Stimulated activated CD4-positive, alpha-beta T cell treated with anti-CD3 and anti-CD28 coated beads, Interleukin-4, amount 100 ng/mL, for 48 hours (primary cell): ENCODE measurements around the gene ZFAND5.

ENCODE experiments used
- DNase-seq, 2 donors: peaks; one replicate each; pipeline ENCODE4 v3.0.0-alpha.2; 2020; ENCODE audit warnings: low read depth in 2 of 2

ZFAND5 gene

GRCh38 chr9:72363236-72363635, 1.8 kb downstream of the ZFAND5 start:
- DNase-seq: no peak

GRCh38 chr9:72362680-72363139, 2.3 kb downstream of the ZFAND5 start:
- peak; percentile 8 to 26 for DNase-seq

- no peak for DNase-seq
Observed at GRCh38 chr9:72362118-72362531, 2.9 kb downstream of the ZFAND5 start.

- no peak for DNase-seq
Observed at GRCh38 chr9:72361217-72361616, 3.8 kb downstream of the ZFAND5 start.

- no peak for DNase-seq
Observed at GRCh38 chr9:72360324-72360723, 4.7 kb downstream of the ZFAND5 start.

GRCh38 chr9:72356041-72356582, 8.9 kb downstream of the ZFAND5 start:
- DNase-seq: no peak

- DNase-seq: no peak
Observed at GRCh38 chr9:72355153-72355552, 9.9 kb downstream of the ZFAND5 start.

- DNase-seq: no peak
Observed at GRCh38 chr9:72354704-72355103, 10.3 kb downstream of the ZFAND5 start.

- DNase-seq: no peak
Observed at GRCh38 chr9:72353455-72354116, 11.4 kb downstream of the ZFAND5 start.

GRCh38 chr9:72352911-72353388, 12.1 kb downstream of the ZFAND5 start:
- DNase-seq: no peak

- no peak for DNase-seq
Observed at GRCh38 chr9:72351538-72352453, 13.2 kb downstream of the ZFAND5 start.

GRCh38 chr9:72349911-72350310, 15.1 kb downstream of the ZFAND5 start:
- DNase-seq: no peak

GRCh38 chr9:72349240-72349639, 15.8 kb downstream of the ZFAND5 start:
- no peak for DNase-seq

- no peak for DNase-seq
Observed at GRCh38 chr9:72346333-72346732, 18.7 kb downstream of the ZFAND5 start.

GRCh38 chr9:72338631-72339030, 26.4 kb downstream of the ZFAND5 start:
- DNase-seq: no peak

GRCh38 chr9:72337286-72337685, 27.7 kb downstream of the ZFAND5 start:
- no peak for DNase-seq

GRCh38 chr9:72334658-72335337, 30.2 kb downstream of the ZFAND5 start:
- DNase-seq: no peak

GRCh38 chr9:72333709-72334108, 31.3 kb downstream of the ZFAND5 start:
- DNase-seq: no peak

GRCh38 chr9:72333197-72333596, 31.8 kb downstream of the ZFAND5 start:
- no peak for DNase-seq

GRCh38 chr9:72332351-72332750, 32.7 kb downstream of the ZFAND5 start:
- DNase-seq: no peak

GRCh38 chr9:72327631-72328030, 37.4 kb downstream of the ZFAND5 start:
- DNase-seq: no peak

- DNase-seq: no peak
Observed at GRCh38 chr9:72326641-72327040, 38.4 kb downstream of the ZFAND5 start.
